ENCODE data around the gene PCP2. TPM values are rescaled to one million over a fixed set of nuclear protein-coding genes. Genes with fewer than 3 reads are reported as not detected.

The PCP2 gene
- total RNA-seq, 1 experiment from 2014 or later = not detected

DNA sequence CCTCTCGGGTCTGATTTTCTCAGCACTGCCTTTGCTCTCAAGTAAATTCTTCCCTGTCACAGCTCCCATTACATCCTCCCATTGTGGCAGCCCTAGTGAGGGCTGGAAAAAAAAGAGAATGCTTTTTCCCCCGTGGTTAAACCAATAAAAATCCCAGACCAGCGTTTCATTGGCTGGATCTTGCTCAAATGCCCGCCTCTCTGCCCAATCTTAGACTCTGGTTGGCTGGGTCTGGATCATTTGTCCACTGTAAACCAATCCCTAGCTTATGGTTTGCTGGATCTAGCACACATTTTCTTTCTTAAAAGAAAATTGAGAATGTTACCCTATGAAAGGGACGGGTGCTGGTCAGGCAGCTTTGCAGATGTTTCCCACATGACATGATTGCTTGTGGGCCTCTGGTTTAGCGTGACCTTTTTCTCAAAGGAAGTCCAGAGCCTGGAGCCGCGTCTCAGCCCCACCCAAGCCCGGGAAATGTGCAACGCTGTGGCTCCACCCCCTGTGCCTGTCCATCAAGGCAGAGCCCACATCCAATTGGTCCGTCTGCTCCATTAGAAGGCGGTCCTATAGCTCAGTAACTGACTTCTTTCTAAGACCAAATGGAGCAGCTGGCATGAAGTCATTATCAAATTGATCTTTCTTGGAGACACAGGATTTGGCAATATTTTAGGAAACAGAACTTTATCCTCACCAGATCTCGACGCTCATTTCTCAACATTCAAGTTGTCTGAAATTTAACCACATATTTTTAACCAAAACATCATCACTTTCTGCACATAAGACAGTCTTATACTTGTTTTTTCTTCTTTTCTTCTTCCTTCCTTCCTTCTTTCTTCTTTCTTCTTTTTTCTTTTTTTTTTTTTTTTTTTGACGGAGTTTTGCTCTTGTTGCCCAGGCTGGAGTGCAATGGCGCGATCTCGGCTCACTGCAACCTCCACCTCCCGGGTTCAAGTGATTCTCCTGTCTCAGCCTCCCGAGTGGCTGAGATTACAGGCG is 40.8 kb upstream of the PCP2 start:
- Histone ChIP-seq H3K23me2 (ENCODE audit: insufficient read length, low read depth, low read length, poor library complexity, severe bottlenecking) (peaks cover 6% of the 10 kb centered on the region), H2BK15ac (ENCODE audit: low read depth, low read length) (no peak overlapping the region), H3K27ac (ENCODE audit: insufficient read length, low read depth, low read length) (no peak overlapping the region), H3K23ac (ENCODE audit: insufficient read length, low read depth, low read length) (no peak overlapping the region), H3K79me2 (ENCODE audit: insufficient read depth, low read length) (no peaks in the 10 kb centered on the region), H4K20me1 (ENCODE audit: control insufficient read depth, insufficient read depth, insufficient read length) (no peaks in the 10 kb centered on the region), H2BK5ac (ENCODE audit: insufficient read length, low read length) (no peak overlapping the region), H3K4me1 (ENCODE audit: insufficient read depth, low read length) (no peaks in the 10 kb centered on the region), H2BK12ac (ENCODE audit: insufficient read length, low read depth, low read length) (no peak overlapping the region), H3T11ph (ENCODE audit: low read length) (no peak overlapping the region), H4K5ac (ENCODE audit: insufficient read length, low read depth, low read length) (no peak overlapping the region), H2BK120ac (ENCODE audit: low read depth, low read length, poor library complexity, severe bottlenecking) (no peak overlapping the region), H3K4me2 (ENCODE audit: insufficient read depth, insufficient read length, low read length) (no peak overlapping the region), H2AFZ (ENCODE audit: low read length) (no peak overlapping the region), H2AK5ac (ENCODE audit: insufficient read length, low read length) (no peak overlapping the region), H3K14ac (ENCODE audit: insufficient read depth, low read length) (no peak overlapping the region), H3K9me3 (ENCODE audit: control insufficient read depth, low read depth, low read length) (no peaks in the 10 kb centered on the region), H3K9ac (ENCODE audit: extremely low read depth, insufficient read length, low read length) (no peak overlapping the region), H3K4ac (ENCODE audit: low read depth, low read length) (no peak overlapping the region), H4K8ac (replicated peaks; ENCODE audit: insufficient read length, low read depth, low read length) (no peak overlapping the region), H3K56ac (ENCODE audit: insufficient read length, low read depth, low read length) (no peak overlapping the region), H4K91ac (ENCODE audit: insufficient read length, low read depth, low read length) (no peak overlapping the region), H3K27me3 (ENCODE audit: insufficient read depth, low read length) (peaks cover 2% of the 10 kb centered on the region; the same call in 1 of the 2 replicates), H3K18ac (ENCODE audit: insufficient read length, low read depth, low read length) (no peak overlapping the region), H2BK20ac (ENCODE audit: low read depth, low read length, poor library complexity, severe bottlenecking) (no peak overlapping the region), H3K79me1 (ENCODE audit: insufficient read depth, low read depth, low read length, poor library complexity, severe bottlenecking) (no peaks in the 10 kb centered on the region)
- TF ChIP-seq, protein P1, sequence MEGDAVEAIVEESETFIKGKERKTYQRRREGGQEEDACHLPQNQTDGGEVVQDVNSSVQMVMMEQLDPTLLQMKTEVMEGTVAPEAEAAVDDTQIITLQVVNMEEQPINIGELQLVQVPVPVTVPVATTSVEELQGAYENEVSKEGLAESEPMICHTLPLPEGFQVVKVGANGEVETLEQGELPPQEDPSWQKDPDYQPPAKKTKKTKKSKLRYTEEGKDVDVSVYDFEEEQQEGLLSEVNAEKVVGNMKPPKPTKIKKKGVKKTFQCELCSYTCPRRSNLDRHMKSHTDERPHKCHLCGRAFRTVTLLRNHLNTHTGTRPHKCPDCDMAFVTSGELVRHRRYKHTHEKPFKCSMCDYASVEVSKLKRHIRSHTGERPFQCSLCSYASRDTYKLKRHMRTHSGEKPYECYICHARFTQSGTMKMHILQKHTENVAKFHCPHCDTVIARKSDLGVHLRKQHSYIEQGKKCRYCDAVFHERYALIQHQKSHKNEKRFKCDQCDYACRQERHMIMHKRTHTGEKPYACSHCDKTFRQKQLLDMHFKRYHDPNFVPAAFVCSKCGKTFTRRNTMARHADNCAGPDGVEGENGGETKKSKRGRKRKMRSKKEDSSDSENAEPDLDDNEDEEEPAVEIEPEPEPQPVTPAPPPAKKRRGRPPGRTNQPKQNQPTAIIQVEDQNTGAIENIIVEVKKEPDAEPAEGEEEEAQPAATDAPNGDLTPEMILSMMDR (conservative IDR thresholded peaks at IDR 0.05) = no peak
- Mint-ChIP-seq H3K9me3 (peaks cover 0 to 4% of the 10 kb centered on the region in 2 experiments; a peak in 3 of 5 replicates), H3K4me3 (no peak overlapping the region), H3K27me3 (ENCODE audit: low read depth) (peaks cover 87% of the 10 kb centered on the region), H3K27ac (no peak overlapping the region), H3K36me3 (ENCODE audit: insufficient read depth in 1 of 3, low read depth in 3 of 3) (no peaks in the 10 kb centered on the region), H3K4me1 (peaks cover 8 to 20% of the 10 kb centered on the region in 2 experiments)
- DNase-seq = peak; percentile 75
- no CpG with 5 or more reads among the region's 21 CpGs for WGBS (ENCODE audit: extremely low coverage, insufficient read length, low lambda C conversion rate)
